IMR-90 (cell line): ENCODE measurements around the gene CPEB3. TPM values are rescaled to one million over a fixed set of nuclear protein-coding genes. Genes with fewer than 3 reads are reported as not detected.

ENCODE experiments used
- ATAC-seq: fragments of 200-7000 bp; cut with Tn5 transposase; 2 replicates; pipeline ENCODE4 v1.9.1; 2020; ENCODE audit warnings: low read depth, mild to moderate bottlenecking, moderate library complexity
- BruUV-seq: library from RNA; stranded (reverse); fragments of 400-500 nt; replicated peaks from 2 replicates; lab custom pipeline; 2021; lab: Mats Ljungman, UMichigan
- CTCF ChIA-PET: fragments of 300-600 bp; formaldehyde crosslinking; extraction: SDS; loops from one replicate; lab custom pipeline; 2021; ENCODE audit warnings: antibody characterized with exemption; lab: Yijun Ruan, JAX
- POLR2A ChIA-PET: fragments of 300-600 bp; sonication (Branson Sonifier 250); formaldehyde crosslinking; loops from one replicate; lab custom pipeline; 2022; ENCODE audit warnings: antibody characterized with exemption; ENCODE audit not compliant: unreplicated experiment; lab: Charles Lee
- DNase-seq: peaks from one replicate; pipeline ENCODE4 v3.0.0; 2013
- H2AFZ ChIP-seq: replicated peaks from 2 replicates; pipeline ENCODE3; 2013; ENCODE audit warnings: low read length, mild to moderate bottlenecking; ENCODE audit not compliant: poor library complexity
- H2AK5ac ChIP-seq: 2 replicates; pipeline ENCODE4 v1.6.1; 2013; ENCODE audit warnings: low read depth, low read length, inconsistent platforms
- H2AK9ac ChIP-seq: replicated peaks from 2 replicates; pipeline ENCODE3; 2013; ENCODE audit warnings: mild to moderate bottlenecking, low read depth, low read length, moderate library complexity; ENCODE audit not compliant: poor library complexity
- H2BK120ac ChIP-seq: 2 replicates; pipeline ENCODE4 v1.6.1; 2013; ENCODE audit warnings: low read depth, low read length, inconsistent platforms
- H2BK15ac ChIP-seq: 3 replicates; pipeline ENCODE4 v1.6.1; 2013; ENCODE audit warnings: low read depth, low read length, inconsistent platforms
- H2BK20ac ChIP-seq: 2 replicates; pipeline ENCODE4 v1.6.1; 2013; ENCODE audit warnings: low read depth, mild to moderate bottlenecking, inconsistent platforms, low read length, moderate library complexity
- H2BK5ac ChIP-seq: 2 replicates; pipeline ENCODE4 v1.6.1; 2013; ENCODE audit warnings: mild to moderate bottlenecking, low read depth, low read length, inconsistent platforms; ENCODE audit not compliant: poor library complexity, severe bottlenecking
- H3K14ac ChIP-seq: replicated peaks from 2 replicates; pipeline ENCODE4 v1.6.1; 2013; ENCODE audit warnings: low read depth, low read length, inconsistent platforms
- H3K18ac ChIP-seq: 2 replicates; pipeline ENCODE4 v1.6.1; 2013; ENCODE audit warnings: low read depth, low read length, control low read depth
- H3K23ac ChIP-seq: 2 replicates; pipeline ENCODE4 v1.6.1; 2013; ENCODE audit warnings: low read depth, low read length, inconsistent platforms
- H3K27ac ChIP-seq: 2 replicates; pipeline ENCODE4 v1.5.1; 2013; ENCODE audit warnings: mild to moderate bottlenecking, control low read depth, low read length; ENCODE audit not compliant: insufficient read depth
- H3K27me3 ChIP-seq: 2 replicates; pipeline ENCODE4 v1.6.1; 2013; ENCODE audit warnings: low read length; ENCODE audit not compliant: control insufficient read depth, insufficient read depth
- H3K36me3 ChIP-seq: 2 replicates; pipeline ENCODE4 v1.6.1; 2013; ENCODE audit warnings: low read length, mixed read lengths; ENCODE audit not compliant: control insufficient read depth, insufficient read depth
- H3K4ac ChIP-seq: 2 replicates; pipeline ENCODE4 v1.6.1; 2013; ENCODE audit warnings: low read depth, low read length, inconsistent platforms
- H3K4me1 ChIP-seq: 2 replicates; pipeline ENCODE4 v1.6.1; 2013; ENCODE audit warnings: low read length, mixed read lengths; ENCODE audit not compliant: control insufficient read depth, insufficient read depth
- H3K4me2 ChIP-seq: 2 replicates; pipeline ENCODE4 v1.6.1; 2013; ENCODE audit warnings: low read depth, mild to moderate bottlenecking, control low read depth, low read length, moderate library complexity
- H3K4me3 ChIP-seq: 2 replicates; pipeline ENCODE4 v1.5.1; 2013; ENCODE audit warnings: low read depth, mild to moderate bottlenecking, control low read depth, low read length, moderate library complexity; ENCODE audit not compliant: insufficient read depth
- H3K56ac ChIP-seq: 2 replicates; pipeline ENCODE4 v1.6.1; 2013; ENCODE audit warnings: low read length, inconsistent platforms; ENCODE audit not compliant: insufficient read depth; ENCODE audit errors: extremely low read depth
- H3K79me1 ChIP-seq, 2 experiments: 2 replicates each; pipeline ENCODE4 v1.6.1; 2013; ENCODE audit warnings: low read length in 2 of 2, inconsistent platforms in 1 of 2, low read depth in 1 of 2
- H3K9ac ChIP-seq: 2 replicates; pipeline ENCODE4 v1.6.1; 2013; ENCODE audit warnings: low read depth, low read length, control low read depth
- H3K9me1 ChIP-seq: 2 replicates; pipeline ENCODE4 v1.6.1; 2013; ENCODE audit warnings: low read length, inconsistent platforms; ENCODE audit not compliant: insufficient read depth
- H3K9me3 ChIP-seq: 2 replicates; pipeline ENCODE4 v1.6.1; 2013; ENCODE audit warnings: low read length; ENCODE audit not compliant: control insufficient read depth, insufficient read depth
- H4K20me1 ChIP-seq: 2 replicates; pipeline ENCODE4 v1.6.1; 2013; ENCODE audit warnings: low read length, inconsistent platforms; ENCODE audit not compliant: insufficient read depth
- H4K5ac ChIP-seq: 2 replicates; pipeline ENCODE4 v1.6.1; 2013; ENCODE audit warnings: mild to moderate bottlenecking, low read depth, low read length, control low read depth
- H4K8ac ChIP-seq, 2 experiments: 2 replicates each; pipeline ENCODE4 v1.6.1; 2013; ENCODE audit warnings: low read depth in 2 of 2, low read length in 2 of 2, control low read depth in 1 of 2, inconsistent platforms in 1 of 2
- H4K91ac ChIP-seq: 2 replicates; pipeline ENCODE4 v1.6.1; 2013; ENCODE audit warnings: low read depth, low read length, inconsistent platforms; ENCODE audit not compliant: insufficient read depth
- FOS ChIP-seq: fragments of 150-350 bp; IDR thresholded peaks from 2 replicates; pipeline ENCODE4 v1.6.1; 2016; ENCODE audit warnings: low read depth, low read length
- MAFK ChIP-seq: IDR thresholded peaks from 2 replicates; pipeline ENCODE4 v1.6.1; 2012; ENCODE audit warnings: low read depth, low read length, improper control_type of control experiment
- RAD21 ChIP-seq: IDR thresholded peaks from 2 replicates; pipeline ENCODE4 v1.6.1; 2012; ENCODE audit warnings: low read length, improper control_type of control experiment
- RFX5 ChIP-seq: IDR thresholded peaks from 2 replicates; pipeline ENCODE4 v1.8.0; 2012; ENCODE audit warnings: low read depth, mild to moderate bottlenecking, low read length, moderate library complexity
- WGBS, 2 experiments: methylation state at CpG; one replicate each; pipeline versions ENCODE4 v1.1.5 to v1.1.7; 2013; ENCODE audit warnings: missing lambda C conversion rate in 2 of 2; ENCODE audit not compliant: insufficient read length in 1 of 2; ENCODE audit errors: extremely low coverage in 2 of 2; 5-methylcytosine and 5-hydroxymethylcytosine counted together
- dilution Hi-C: fragments of 300-500 bp; cut with HindIII; formaldehyde crosslinking; loops from one replicate; pipeline ENCODE4 v1.14.3; 2018; ENCODE audit warnings: low sequenced_read_pairs; ENCODE audit not compliant: unreplicated experiment
- in situ Hi-C: fragments of 300-500 bp; cut with MboI; formaldehyde crosslinking; loops from 3 replicates; pipeline ENCODE4 v1.14.3; 2019; ENCODE audit warnings: low sequenced_read_pairs, inconsistent platforms, mixed read lengths
- intact Hi-C: fragments of 100-400 bp; cut with micrococcal nuclease; formaldehyde crosslinking; loops from 2 replicates; pipeline ENCODE4 v1.10.0; 2022
- polyA plus RNA-seq, 3 experiments: library from polyadenylated mRNA; depleted of rRNA; stranded (reverse); fragments of >200 nt; gene quantifications; 2 replicates each; pipeline ENCODE4 v1.2.3, GENCODE V29; 2012; ENCODE audit warnings: low replicate concordance in 1 of 3
- total RNA-seq: library from RNA; depleted of rRNA; stranded (reverse); fragments of >200 nt; gene quantifications from 2 replicates; pipeline ENCODE4 v1.2.3, GENCODE V29; 2012
- TF ChIP-seq, protein P1 (sequence below): conservative IDR thresholded peaks from 2 replicates; pipeline ENCODE4 v1.5.1; 2012; ENCODE audit warnings: mild to moderate bottlenecking, low read depth, low read length, improper control_type of control experiment
- TF ChIP-seq, protein P2 (sequence below): fragments of 150-350 bp; IDR thresholded peaks from 2 replicates; pipeline ENCODE4 v1.6.1; 2017; ENCODE audit warnings: mild to moderate bottlenecking, antibody characterized with exemption, low read length, low read depth

CPEB3 gene
- total and polyA plus RNA-seq, 2 of the 4 experiments (the other 2 are of a cell fraction), result 0.18 to 0.36 TPM

DNA sequence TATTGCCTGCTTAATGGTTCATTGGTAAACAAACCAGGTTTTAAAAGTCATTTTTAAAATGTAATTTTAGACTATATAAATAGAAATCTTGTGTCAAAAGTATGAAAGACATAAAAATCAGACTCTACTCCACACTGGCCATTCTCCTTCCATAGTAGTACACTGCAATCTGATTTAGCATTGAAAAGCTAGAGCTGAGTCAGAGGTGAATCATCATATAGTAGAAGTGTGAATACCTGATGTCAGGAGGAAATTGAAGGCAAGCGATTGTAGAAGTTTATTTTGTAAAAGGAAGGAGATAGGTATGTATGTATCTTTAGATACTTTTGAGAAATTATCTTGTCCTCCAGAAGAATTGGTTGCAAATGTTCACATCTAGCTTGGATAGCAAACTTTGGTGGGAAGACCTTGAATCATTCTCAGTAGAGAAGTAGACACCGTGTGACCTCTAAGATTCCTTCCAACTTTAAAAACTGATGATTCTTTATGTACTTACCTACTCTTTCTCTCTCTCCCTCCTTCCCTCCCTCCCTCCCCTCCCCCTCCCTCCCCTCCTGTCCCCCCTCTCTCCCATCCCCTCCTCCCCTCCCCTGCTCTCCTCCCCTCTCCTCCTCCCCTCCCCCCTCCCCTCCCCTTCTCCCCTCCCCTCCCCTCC is 279.2 kb downstream of the CPEB3 start:
- H3K36me3 ChIP-seq, result peaks cover 19% of the 10 kb centered on the region
- TF ChIP-seq, protein P1, sequence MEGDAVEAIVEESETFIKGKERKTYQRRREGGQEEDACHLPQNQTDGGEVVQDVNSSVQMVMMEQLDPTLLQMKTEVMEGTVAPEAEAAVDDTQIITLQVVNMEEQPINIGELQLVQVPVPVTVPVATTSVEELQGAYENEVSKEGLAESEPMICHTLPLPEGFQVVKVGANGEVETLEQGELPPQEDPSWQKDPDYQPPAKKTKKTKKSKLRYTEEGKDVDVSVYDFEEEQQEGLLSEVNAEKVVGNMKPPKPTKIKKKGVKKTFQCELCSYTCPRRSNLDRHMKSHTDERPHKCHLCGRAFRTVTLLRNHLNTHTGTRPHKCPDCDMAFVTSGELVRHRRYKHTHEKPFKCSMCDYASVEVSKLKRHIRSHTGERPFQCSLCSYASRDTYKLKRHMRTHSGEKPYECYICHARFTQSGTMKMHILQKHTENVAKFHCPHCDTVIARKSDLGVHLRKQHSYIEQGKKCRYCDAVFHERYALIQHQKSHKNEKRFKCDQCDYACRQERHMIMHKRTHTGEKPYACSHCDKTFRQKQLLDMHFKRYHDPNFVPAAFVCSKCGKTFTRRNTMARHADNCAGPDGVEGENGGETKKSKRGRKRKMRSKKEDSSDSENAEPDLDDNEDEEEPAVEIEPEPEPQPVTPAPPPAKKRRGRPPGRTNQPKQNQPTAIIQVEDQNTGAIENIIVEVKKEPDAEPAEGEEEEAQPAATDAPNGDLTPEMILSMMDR, result no peak
- no peak for TF ChIP-seq RFX5
- TF ChIP-seq RAD21, result no peak
- TF ChIP-seq MAFK, result peak; percentile 23; the same call in 1 of the 2 replicates
- peak; percentile 72 for TF ChIP-seq FOS
- TF ChIP-seq, protein P2, sequence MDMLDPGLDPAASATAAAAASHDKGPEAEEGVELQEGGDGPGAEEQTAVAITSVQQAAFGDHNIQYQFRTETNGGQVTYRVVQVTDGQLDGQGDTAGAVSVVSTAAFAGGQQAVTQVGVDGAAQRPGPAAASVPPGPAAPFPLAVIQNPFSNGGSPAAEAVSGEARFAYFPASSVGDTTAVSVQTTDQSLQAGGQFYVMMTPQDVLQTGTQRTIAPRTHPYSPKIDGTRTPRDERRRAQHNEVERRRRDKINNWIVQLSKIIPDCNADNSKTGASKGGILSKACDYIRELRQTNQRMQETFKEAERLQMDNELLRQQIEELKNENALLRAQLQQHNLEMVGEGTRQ, result no peak
- no peak overlapping the region for H2BK120ac ChIP-seq
- intact Hi-C loops (no loop called here), in situ Hi-C loops (no loop called here), dilution Hi-C loops (no loop called here)
- no peak overlapping the region for H3K18ac ChIP-seq
- H2BK20ac ChIP-seq, result no peak overlapping the region
- no peak overlapping the region for H4K91ac ChIP-seq
- no peaks in the 10 kb centered on the region for H3K4me1 ChIP-seq
- H3K9me1 ChIP-seq, result no peaks in the 10 kb centered on the region
- no peak overlapping the region for H3K9ac ChIP-seq
- no peak overlapping the region for H2BK15ac ChIP-seq
- H3K27me3 ChIP-seq, result no peaks in the 10 kb centered on the region
- BruUV-seq, result no TSS peak
- ATAC-seq (peak; percentile 79), DNase-seq (peak; percentile 83)
- no peak overlapping the region for H2BK5ac ChIP-seq
- H4K5ac ChIP-seq, result no peak overlapping the region
- no peak overlapping the region for H3K4me2 ChIP-seq
- no peak overlapping the region for H3K27ac ChIP-seq
- H4K20me1 ChIP-seq, result peaks cover 3% of the 10 kb centered on the region; the same call in 1 of the 2 replicates
- H3K4ac ChIP-seq, result no peak overlapping the region
- ChIA-PET POLR2A (interaction anchor here (0.5 kb wide), 1 partner anchor 147 kb away, joined by 3 read pairs; no protein-coding TSS in a partner anchor), CTCF (no interaction called here)
- no peaks in the 10 kb centered on the region for H3K9me3 ChIP-seq
- H3K23ac ChIP-seq, result no peak overlapping the region
- 100% methylated on average over 1 of the region's 2 CpGs; no CpG with 5 or more reads in 1 of the 2 experiments for WGBS, 2 experiments
- no peak overlapping the region for H2AK5ac ChIP-seq
- no peak overlapping the region for H3K14ac ChIP-seq
- peaks cover 0 to 20% of the 10 kb centered on the region in 2 experiments; a peak in 2 of 4 replicates for H3K79me1 ChIP-seq
- H2AK9ac ChIP-seq, result no peak overlapping the region
- H3K56ac ChIP-seq, result no peak overlapping the region
- H4K8ac ChIP-seq, result no peak overlapping the region
- no peak overlapping the region for H3K4me3 ChIP-seq
- H2AFZ ChIP-seq, result no peak overlapping the region
